ENCODE data around the gene NEGR1.

- no peak for TF ChIP-seq CTCF (IDR thresholded peaks at IDR 0.05 in 4 of 5, conservative IDR thresholded peaks at IDR 0.05 in 1 of 5)
- TF ChIP-seq POLR2A (IDR thresholded peaks at IDR 0.05): no peak
Measured at GRCh38 chr1:71561206-71561605, 721.1 kb downstream of the NEGR1 start.
